HepG2 (cell line): ENCODE measurements around the gene FAM89B. TPM values are rescaled to one million over a fixed set of nuclear protein-coding genes. Genes with fewer than 3 reads are reported as not detected.

Experiments used
- AKAP8 ChIP-seq: sonication (generic); formaldehyde crosslinking; IDR thresholded peaks from 2 replicates; pipeline ENCODE4 v1.5.1; 2020; ENCODE audit warnings: mild to moderate bottlenecking, missing genetic modification reagents
- KLF6 ChIP-seq: IDR thresholded peaks from 2 replicates; pipeline ENCODE4 v1.8.0; 2016; ENCODE audit warnings: missing biosample characterization, missing genetic modification reagents
- NCOR1 ChIP-seq: fragments of 200-600 bp; sonication (generic); IDR thresholded peaks from 2 replicates; pipeline ENCODE4 v1.7.0; 2017; ENCODE audit warnings: antibody characterized with exemption, low read length, borderline replicate concordance
- NR3C1 ChIP-seq: sonication (generic); formaldehyde crosslinking; IDR thresholded peaks from 2 replicates; pipeline ENCODE4 v1.4.0; 2020; ENCODE audit warnings: missing genetic modification reagents
- RARA ChIP-seq: IDR thresholded peaks from 2 replicates; pipeline ENCODE4 v1.6.1; 2016; ENCODE audit warnings: missing genetic modification reagents, missing compliant biosample characterization
- ZNF629 ChIP-seq: sonication (generic); formaldehyde crosslinking; conservative IDR thresholded peaks from 2 replicates; pipeline ENCODE4 v1.5.0; 2020; ENCODE audit warnings: missing genetic modification reagents
- polyA plus RNA-seq, 8 experiments: library from polyadenylated mRNA; depleted of rRNA in 3 of 8; stranded (reverse) in 7 of 8; unstranded in 1 of 8; fragments of >200 nt; fragmentation: Illumina TruSeq in 4 of 8; extraction: Trizol in 4 of 8; gene quantifications; 2 replicates each; pipeline versions ENCODE4 v1.2.1 to v1.2.3, GENCODE V29; 2011 to 2016; ENCODE audit warnings: low read depth in 4 of 8, missing spikeins in 1 of 8, mixed read lengths in 1 of 8; ENCODE audit not compliant: insufficient read depth in 1 of 8
- total RNA-seq, 5 experiments: library from RNA; depleted of rRNA; stranded (reverse); fragments of >200 nt; fragmentation: Illumina TruSeq; extraction: Trizol; gene quantifications; 2 replicates each; pipeline ENCODE4 v1.2.3, GENCODE V29; 2016; ENCODE audit warnings: low read depth in 1 of 5
- TF ChIP-seq, protein P1 (sequence below): sonication (generic); formaldehyde crosslinking; IDR thresholded peaks from 2 replicates; pipeline ENCODE4 v1.8.1; 2023; ENCODE audit warnings: mild to moderate bottlenecking, moderate library complexity, missing genetic modification reagents
- TF ChIP-seq, protein P2 (sequence below): fragments of 450-650 bp; IDR thresholded peaks from 2 replicates; pipeline ENCODE4 v1.6.1; 2017
- TF ChIP-seq, protein P3 (sequence below): sonication (generic); formaldehyde crosslinking; IDR thresholded peaks from 2 replicates; pipeline ENCODE4 v1.8.0; 2022; ENCODE audit warnings: missing genetic modification reagents, mild to moderate bottlenecking, moderate library complexity, borderline replicate concordance

Gene FAM89B
- total and polyA plus RNA-seq, 2 of the 13 experiments (the other 11 are each of a cell fraction or from before 2014, with no cell fraction given) = 5.7 to 8.0 TPM

DNA sequence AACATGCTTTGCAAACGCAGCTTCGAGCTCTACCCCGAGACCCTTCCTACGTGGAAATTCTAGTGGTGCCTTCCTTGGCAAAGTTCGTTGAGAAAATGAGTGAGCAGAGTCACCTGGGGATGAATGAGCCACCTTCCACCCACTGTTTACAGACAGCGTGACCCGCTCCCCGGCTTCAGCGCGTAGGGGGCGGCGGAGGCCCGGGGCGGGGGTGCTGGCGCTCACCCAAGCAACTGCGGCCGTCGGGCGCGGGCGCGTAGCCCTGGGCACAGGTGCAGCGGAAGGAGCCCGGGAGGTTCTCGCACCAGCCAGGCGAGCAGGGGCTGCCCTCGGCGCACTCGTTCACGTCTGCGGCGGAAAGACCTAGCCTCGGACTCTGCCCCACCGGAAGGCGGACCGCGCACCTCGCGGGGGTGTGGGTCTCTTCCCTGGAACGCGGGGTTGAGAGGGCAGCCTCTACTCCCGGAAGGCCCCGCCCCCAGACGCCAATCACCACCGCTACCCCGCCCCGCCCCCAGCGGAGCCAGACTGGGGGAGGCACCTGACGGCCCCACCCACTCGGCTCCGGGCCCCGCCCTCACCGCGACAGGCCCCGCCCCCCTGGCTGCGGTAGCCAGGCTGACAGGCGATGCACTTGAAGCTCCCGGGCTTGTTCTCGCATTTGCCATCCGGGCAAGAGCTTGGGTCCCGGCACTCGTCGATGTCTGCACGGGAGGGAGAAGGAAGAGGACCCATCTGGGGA is 25.9 kb upstream of the FAM89B start (continued):
- TF ChIP-seq AKAP8 (CRISPR knock-in tag) (0 out of 2 replicates have a peak, but pooled peaks have one; percentile 60), ZNF629 (CRISPR knock-in tag) (0 out of 2 replicates have a peak, but pooled peaks have one; percentile 11), RARA (peak; percentile 76), KLF6 (CRISPR knock-in tag) (no peak), NCOR1 (peak; percentile 52), NR3C1 (CRISPR knock-in tag) (no peak)
- TF ChIP-seq, protein P1, sequence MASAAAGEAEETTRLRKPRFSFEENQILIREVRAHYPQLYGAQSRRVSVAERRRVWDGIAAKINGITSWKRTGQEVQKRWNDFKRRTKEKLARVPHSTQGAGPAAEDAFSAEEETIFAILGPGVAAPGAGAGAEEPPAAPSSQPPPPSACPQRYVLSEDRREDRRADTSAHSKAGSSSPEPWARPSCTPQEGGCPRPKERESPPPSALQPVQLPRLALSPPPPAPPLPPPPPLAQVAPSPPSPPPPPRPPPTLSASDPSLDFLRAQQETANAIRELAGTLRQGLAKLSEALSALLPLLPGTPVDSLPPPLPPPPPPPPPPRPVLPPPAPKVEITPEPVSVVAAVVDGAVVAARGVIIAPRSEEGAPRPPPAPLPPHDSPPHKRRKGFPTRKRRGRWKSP (CRISPR knock-in tag) = no peak
- TF ChIP-seq, protein P2, sequence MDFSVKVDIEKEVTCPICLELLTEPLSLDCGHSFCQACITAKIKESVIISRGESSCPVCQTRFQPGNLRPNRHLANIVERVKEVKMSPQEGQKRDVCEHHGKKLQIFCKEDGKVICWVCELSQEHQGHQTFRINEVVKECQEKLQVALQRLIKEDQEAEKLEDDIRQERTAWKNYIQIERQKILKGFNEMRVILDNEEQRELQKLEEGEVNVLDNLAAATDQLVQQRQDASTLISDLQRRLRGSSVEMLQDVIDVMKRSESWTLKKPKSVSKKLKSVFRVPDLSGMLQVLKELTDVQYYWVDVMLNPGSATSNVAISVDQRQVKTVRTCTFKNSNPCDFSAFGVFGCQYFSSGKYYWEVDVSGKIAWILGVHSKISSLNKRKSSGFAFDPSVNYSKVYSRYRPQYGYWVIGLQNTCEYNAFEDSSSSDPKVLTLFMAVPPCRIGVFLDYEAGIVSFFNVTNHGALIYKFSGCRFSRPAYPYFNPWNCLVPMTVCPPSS = no peak
- TF ChIP-seq, protein P3, sequence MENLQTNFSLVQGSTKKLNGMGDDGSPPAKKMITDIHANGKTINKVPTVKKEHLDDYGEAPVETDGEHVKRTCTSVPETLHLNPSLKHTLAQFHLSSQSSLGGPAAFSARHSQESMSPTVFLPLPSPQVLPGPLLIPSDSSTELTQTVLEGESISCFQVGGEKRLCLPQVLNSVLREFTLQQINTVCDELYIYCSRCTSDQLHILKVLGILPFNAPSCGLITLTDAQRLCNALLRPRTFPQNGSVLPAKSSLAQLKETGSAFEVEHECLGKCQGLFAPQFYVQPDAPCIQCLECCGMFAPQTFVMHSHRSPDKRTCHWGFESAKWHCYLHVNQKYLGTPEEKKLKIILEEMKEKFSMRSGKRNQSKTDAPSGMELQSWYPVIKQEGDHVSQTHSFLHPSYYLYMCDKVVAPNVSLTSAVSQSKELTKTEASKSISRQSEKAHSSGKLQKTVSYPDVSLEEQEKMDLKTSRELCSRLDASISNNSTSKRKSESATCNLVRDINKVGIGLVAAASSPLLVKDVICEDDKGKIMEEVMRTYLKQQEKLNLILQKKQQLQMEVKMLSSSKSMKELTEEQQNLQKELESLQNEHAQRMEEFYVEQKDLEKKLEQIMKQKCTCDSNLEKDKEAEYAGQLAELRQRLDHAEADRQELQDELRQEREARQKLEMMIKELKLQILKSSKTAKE (CRISPR knock-in tag) = peak; percentile 44; the same call in 1 of the 2 replicates
